ENCODE data around the gene SLC22A12. TPM values are rescaled to one million over a fixed set of nuclear protein-coding genes. Genes with fewer than 3 reads are reported as not detected.

SLC22A12 gene
- total and polyA plus RNA-seq, 2 donors from 2014 or later, result 5.3 to 85.9 TPM

GRCh38 chr11:64609436-64610047, 18.5 kb downstream of the SLC22A12 start:
- Histone ChIP-seq H3K36me3 (ENCODE audit: control insufficient read depth in 2 of 3, insufficient read depth in 3 of 3, low read length in 3 of 3) (no peaks in the 10 kb centered on the region), H3K4me1 (ENCODE audit: control insufficient read depth in 2 of 3, insufficient read depth in 2 of 3, low read depth in 1 of 3, low read length in 3 of 3) (peaks cover 0 to 6% (median 0%) of the 10 kb centered on the region in 3 donors), H3K4me3 (ENCODE audit: low read length in 3 of 3) (no peak overlapping the region), H3K9me3 (ENCODE audit: control insufficient read depth in 2 of 3, insufficient read depth in 1 of 3, low read length in 3 of 3) (no peaks in the 10 kb centered on the region), H3K27ac (ENCODE audit: low read depth in 2 of 2, low read length in 2 of 2) (no peak overlapping the region), H3K9ac (ENCODE audit: low read length in 3 of 3) (no peak overlapping the region), H3K27me3 (ENCODE audit: control insufficient read depth, insufficient read depth, low read length) (no peaks in the 10 kb centered on the region)
- DNase-seq, result no peak
- TF ChIP-seq CTCF (IDR thresholded peaks at IDR 0.05; ENCODE audit: borderline replicate concordance, extremely low read depth, insufficient read depth), result no peak
- intact Hi-C loops (cut with DNase I), result no loop called here
- FAIRE-seq, result no peak

- DNase-seq (no peak), FAIRE-seq (no peak)
- H3K9me3 ChIP-seq (ENCODE audit: control insufficient read depth in 2 of 3, insufficient read depth in 1 of 3, low read length in 3 of 3), result no peaks in the 10 kb centered on the region
- intact Hi-C loops (cut with DNase I), result no loop called here
- no peak overlapping the region for H3K4me3 ChIP-seq (ENCODE audit: low read length in 3 of 3)
- H3K4me1 ChIP-seq (ENCODE audit: control insufficient read depth in 2 of 3, insufficient read depth in 2 of 3, low read depth in 1 of 3, low read length in 3 of 3), result peaks cover 0 to 6% (median 0%) of the 10 kb centered on the region in 3 donors
- H3K27me3 ChIP-seq (ENCODE audit: control insufficient read depth, insufficient read depth, low read length), result no peaks in the 10 kb centered on the region
- H3K36me3 ChIP-seq (ENCODE audit: control insufficient read depth in 2 of 3, insufficient read depth in 3 of 3, low read length in 3 of 3), result peaks cover 0 to 3% (median 0%) of the 10 kb centered on the region in 3 donors
- no peak for TF ChIP-seq CTCF (IDR thresholded peaks at IDR 0.05; ENCODE audit: borderline replicate concordance, extremely low read depth, insufficient read depth)
- no peak overlapping the region for H3K9ac ChIP-seq (ENCODE audit: low read length in 3 of 3)
- no peak overlapping the region for H3K27ac ChIP-seq (ENCODE audit: low read depth in 2 of 2, low read length in 2 of 2)
Observed at GRCh38 chr11:64610596-64610995, 19.6 kb downstream of the SLC22A12 start.

- FAIRE-seq (no peak), DNase-seq (no peak)
- no peak overlapping the region for H3K9ac ChIP-seq (ENCODE audit: low read length in 3 of 3)
- no peaks in the 10 kb centered on the region for H3K9me3 ChIP-seq (ENCODE audit: control insufficient read depth in 2 of 3, insufficient read depth in 1 of 3, low read length in 3 of 3)
- TF ChIP-seq CTCF (IDR thresholded peaks at IDR 0.05; ENCODE audit: borderline replicate concordance, extremely low read depth, insufficient read depth), result no peak
- no peak overlapping the region for H3K4me3 ChIP-seq (ENCODE audit: low read length in 3 of 3)
- peaks cover 0 to 6% (median 0%) of the 10 kb centered on the region in 3 donors for H3K4me1 ChIP-seq (ENCODE audit: control insufficient read depth in 2 of 3, insufficient read depth in 2 of 3, low read depth in 1 of 3, low read length in 3 of 3)
- intact Hi-C loops (cut with DNase I), result no loop called here
- no peak overlapping the region for H3K27ac ChIP-seq (ENCODE audit: low read depth in 2 of 2, low read length in 2 of 2)
- peaks cover 0 to 3% (median 3%) of the 10 kb centered on the region in 3 donors for H3K36me3 ChIP-seq (ENCODE audit: control insufficient read depth in 2 of 3, insufficient read depth in 3 of 3, low read length in 3 of 3)
- no peaks in the 10 kb centered on the region for H3K27me3 ChIP-seq (ENCODE audit: control insufficient read depth, insufficient read depth, low read length)
Observed at GRCh38 chr11:64611176-64611575, 20.2 kb downstream of the SLC22A12 start.

Data from kidney (tissue), 14 donors.